Naive B cell (primary cell): Measurements from ENCODE around the gene TRAK2. TPM values are rescaled to one million over a fixed set of nuclear protein-coding genes. Genes with fewer than 3 reads are reported as not detected.

ENCODE experiments used
- ATAC-seq, 2 donors: fragments of 150-1000 bp; cut with Tn5 transposase; 2 replicates each; pipeline ENCODE4 v1.10.0; 2021; ENCODE audit warnings: low read depth in 2 of 2, mild to moderate bottlenecking in 2 of 2, moderate library complexity in 2 of 2
- DNase-seq: peaks from one replicate; pipeline ENCODE4 v3.0.0; 2022
- H3K27ac Mint-ChIP-seq, 6 donors: one replicate each; pipeline ENCODE4 v1.8.0; 2020 to 2022; ENCODE audit warnings: mild to moderate bottlenecking in 6 of 6, mixed read lengths in 6 of 6, moderate library complexity in 5 of 6, inconsistent platforms in 2 of 6
- H3K27me3 Mint-ChIP-seq, 3 donors: one replicate each; pipeline ENCODE4 v1.8.0; 2021 to 2022; ENCODE audit warnings: mixed read lengths in 3 of 3, mild to moderate bottlenecking in 1 of 3
- H3K36me3 Mint-ChIP-seq, 2 donors: one replicate each; pipeline ENCODE4 v1.8.0; 2020 to 2022; ENCODE audit warnings: mixed read lengths in 2 of 2, inconsistent platforms in 1 of 2, mild to moderate bottlenecking in 1 of 2
- H3K4me1 Mint-ChIP-seq, 3 donors: one replicate each; pipeline ENCODE4 v1.8.0; 2020 to 2022; ENCODE audit warnings: mixed read lengths in 3 of 3, inconsistent platforms in 1 of 3, mild to moderate bottlenecking in 1 of 3, moderate library complexity in 1 of 3
- H3K4me3 Mint-ChIP-seq, 8 donors: one replicate each; pipeline ENCODE4 v1.8.0; 2020 to 2022; ENCODE audit warnings: mild to moderate bottlenecking in 8 of 8, mixed read lengths in 8 of 8, moderate library complexity in 8 of 8, inconsistent platforms in 2 of 8
- H3K9me3 Mint-ChIP-seq, 7 donors: one replicate each; pipeline ENCODE4 v1.8.0; 2020 to 2022; ENCODE audit warnings: mixed read lengths in 7 of 7, mild to moderate bottlenecking in 5 of 7, inconsistent platforms in 2 of 7, moderate library complexity in 1 of 7
- polyA plus RNA-seq, 6 donors: library from polyadenylated mRNA; unstranded; fragments of 300-500 nt; fragmentation: Illumina TruSeq; gene quantifications; one replicate each; pipeline ENCODE4 v1.2.3, GENCODE V29; 2021; ENCODE audit warnings: low read depth in 6 of 6

TRAK2 gene
- polyA plus RNA-seq, 6 donors from 2014 or later = 39.8 to 131 (median 61.4) TPM

GRCh38 chr2:201342923-201343322 is 108.3 kb downstream of the TRAK2 start:
- Mint-ChIP-seq H3K9me3 (peaks cover 0 to 2% (median 0%) of the 10 kb centered on the region in 7 donors), H3K4me3 (no peak overlapping the region), H3K4me1 (peaks cover 7 to 20% (median 10%) of the 10 kb centered on the region in 3 donors), H3K36me3 (peaks cover 24 to 62% of the 10 kb centered on the region in 2 donors), H3K27me3 (no peaks in the 10 kb centered on the region), H3K27ac (peak overlapping the region in 1 of 6 donors; percentile 29)
- no peak for DNase-seq
- no peak for ATAC-seq

- no peak overlapping the region for H3K27ac Mint-ChIP-seq
- H3K4me3 Mint-ChIP-seq = no peak overlapping the region
- no peaks in the 10 kb centered on the region for H3K27me3 Mint-ChIP-seq
- ATAC-seq (no peak), DNase-seq (no peak)
- H3K4me1 Mint-ChIP-seq = no peaks in the 10 kb centered on the region
- peaks cover 0 to 37% (median 22%) of the 10 kb centered on the region in 7 donors for H3K9me3 Mint-ChIP-seq
- H3K36me3 Mint-ChIP-seq = peaks cover 17 to 23% of the 10 kb centered on the region in 2 donors
These were observed 121.8 kb downstream of the TRAK2 start for GRCh38 chr2:201329409-201329808.

GRCh38 chr2:201327678-201328077 is 123.6 kb downstream of the TRAK2 start:
- Mint-ChIP-seq H3K27me3 (no peaks in the 10 kb centered on the region), H3K9me3 (peaks cover 5 to 48% (median 32%) of the 10 kb centered on the region in 7 donors), H3K27ac (no peak overlapping the region), H3K4me3 (no peak overlapping the region), H3K36me3 (peaks cover 32 to 33% of the 10 kb centered on the region in 2 donors), H3K4me1 (no peaks in the 10 kb centered on the region)
- DNase-seq = no peak
- ATAC-seq = no peak

Other genes with a start within 250 kb of the TRAK2 start
- 10 to 100 TPM; 16.7 to 49.6 (median 31.2) TPM for gene CASP8, start 190.9 kb downstream of the TRAK2 start, polyA plus RNA-seq
- 1 to 10 TPM in 5 of 6 donors, under 1 TPM in 1; 0.29 to 3.6 (median 2.2) TPM for gene FLACC1, start 94.1 kb downstream of the TRAK2 start, polyA plus RNA-seq
- gene STRADB, start 282 bp upstream of the TRAK2 start, polyA plus RNA-seq = 100 to 1,000 TPM in 4 of 6 donors, 10 to 100 TPM in 2; 84.8 to 200 (median 124) TPM
- 1 to 10 TPM; 1.9 to 4.7 (median 2.5) TPM for gene TMEM237, start 192.0 kb upstream of the TRAK2 start, polyA plus RNA-seq
- gene MPP4, start 247.2 kb upstream of the TRAK2 start, polyA plus RNA-seq = not detected